Measurements from ENCODE around the gene HOXA11. TPM values are rescaled to one million over a fixed set of nuclear protein-coding genes. Genes with fewer than 3 reads are reported as not detected.

Gene HOXA11
- polyA plus RNA-seq, 1 of the 3 experiments (the other 2 are of a cell fraction) = not detected

- TF ChIP-seq ZBTB33 (IDR thresholded peaks at IDR 0.05; ENCODE audit: borderline replicate concordance, low read depth) = no peak
- TF ChIP-seq MXI1 (IDR thresholded peaks at IDR 0.05; ENCODE audit: low read depth, low read length) = no peak
- TF ChIP-seq MEF2A (IDR thresholded peaks at IDR 0.05; ENCODE audit: borderline replicate concordance, low read depth) = no peak
- no peak for TF ChIP-seq YY1 (IDR thresholded peaks at IDR 0.05; ENCODE audit: low read depth)
- TF ChIP-seq RXRA (IDR thresholded peaks at IDR 0.05; ENCODE audit: borderline replicate concordance, low read depth) = no peak
- TF ChIP-seq CHD2 (IDR thresholded peaks at IDR 0.05; ENCODE audit: low read length, partially characterized antibody) = no peak
- TF ChIP-seq NRF1 (IDR thresholded peaks at IDR 0.05; ENCODE audit: low read depth, low read length) = no peak
- no peak for TF ChIP-seq ELF1 (IDR thresholded peaks at IDR 0.05)
- TF ChIP-seq SMC3 (IDR thresholded peaks at IDR 0.05; ENCODE audit: low read depth, low read length) = no peak
- no peak for TF ChIP-seq REST (IDR thresholded peaks at IDR 0.05; ENCODE audit: low read depth, low read length)
- TF ChIP-seq TCF12 (IDR thresholded peaks at IDR 0.05) = no peak
- TF ChIP-seq PBX3 (IDR thresholded peaks at IDR 0.05) = no peak
These were observed 3.2 kb downstream of the HOXA11 start (continued) for GRCh38 chr7:27181795-27182275.

GRCh38 chr7:27180431-27181420 is 4.3 kb downstream of the HOXA11 start:
- no peaks in the 10 kb centered on the region for H3F3A ChIP-seq (replicated peaks; ENCODE audit: insufficient read depth)
- TF ChIP-seq NFIC (IDR thresholded peaks at IDR 0.05; ENCODE audit: borderline replicate concordance) (no peak), EP300 (IDR thresholded peaks at IDR 0.05; ENCODE audit: borderline replicate concordance in 1 of 2, low read depth in 1 of 2, low read length in 1 of 2) (no peak), SIN3A (IDR thresholded peaks at IDR 0.05; ENCODE audit: borderline replicate concordance, low read depth, low read length) (no peak), MAX (IDR thresholded peaks at IDR 0.05; ENCODE audit: low read depth) (no peak)
- CTCF ChIA-PET = interaction anchor here (0.6 to 12.3 kb wide), 58 partner anchors 9 to 1288 kb away, joined by 3 to 205 read pairs (median 4); partner anchors contain the start of genes EVX1, HOXA11, HOXA13 and HOXA3
- no peaks in the 10 kb centered on the region for H3K79me2 ChIP-seq (ENCODE audit: insufficient read depth)
- no peak overlapping the region for H3K9ac ChIP-seq
- DNase-seq = no peak
- H3K27me3 ChIP-seq (ENCODE audit: insufficient read depth) = peaks cover 97% of the 10 kb centered on the region
- H3K4me2 ChIP-seq = no peak overlapping the region
- no peaks in the 10 kb centered on the region; the same call in 1 of the 2 replicates for H4K20me1 ChIP-seq (ENCODE audit: insufficient read depth)
- POLR2A ChIA-PET = interaction anchor here (0.7 kb wide), 1 partner anchor 752 kb away, joined by 3 read pairs; no protein-coding TSS in a partner anchor
- H3K4me3 ChIP-seq (ENCODE audit: low read depth in 2 of 2, low read length in 1 of 2) = no peak overlapping the region
- no peaks in the 10 kb centered on the region for H3K36me3 ChIP-seq (replicated peaks in 1 of 2; ENCODE audit: control insufficient read depth in 1 of 2, insufficient read depth in 2 of 2, low read length in 1 of 2)
- no peak overlapping the region for H2AFZ ChIP-seq (ENCODE audit: low read depth)
- peaks cover 4 to 10% of the 10 kb centered on the region in 2 experiments; a peak in 1 of 4 replicates for H3K4me1 ChIP-seq (ENCODE audit: control insufficient read depth in 1 of 2, insufficient read depth in 2 of 2, low read depth in 1 of 2, low read length in 1 of 2)
- H3K27ac ChIP-seq (ENCODE audit: low read depth in 2 of 2, low read length in 1 of 2) = no peak overlapping the region
- H3K9me2 ChIP-seq = no peaks in the 10 kb centered on the region
- H3K9me3 ChIP-seq = no peaks in the 10 kb centered on the region
- WGBS (ENCODE audit: low lambda C conversion rate) = 34% methylated on average over 12 of the region's 12 CpGs
